ENCODE measurements around the gene CAVIN4.

Gene CAVIN4

DNA sequence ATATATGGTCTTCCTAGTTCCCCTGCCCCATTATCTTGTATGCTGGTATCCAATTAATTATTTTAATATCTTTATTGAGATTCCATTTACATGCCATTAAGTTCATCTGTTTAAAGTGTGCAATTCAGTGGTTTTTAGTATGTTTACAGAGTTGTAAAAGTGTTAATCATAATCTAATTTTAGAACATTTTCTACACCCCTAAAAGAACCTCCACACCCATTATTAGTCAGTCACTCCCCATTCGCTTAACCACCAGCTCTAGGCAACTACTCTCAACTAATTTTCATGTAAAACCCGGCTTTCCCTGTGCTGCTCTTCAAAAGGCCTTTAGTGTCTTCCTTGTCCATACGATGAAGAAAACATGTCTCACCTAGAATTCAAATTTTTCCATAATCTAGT, 20.8 kb upstream of the CAVIN4 start:
- TF ChIP-seq, protein P1, sequence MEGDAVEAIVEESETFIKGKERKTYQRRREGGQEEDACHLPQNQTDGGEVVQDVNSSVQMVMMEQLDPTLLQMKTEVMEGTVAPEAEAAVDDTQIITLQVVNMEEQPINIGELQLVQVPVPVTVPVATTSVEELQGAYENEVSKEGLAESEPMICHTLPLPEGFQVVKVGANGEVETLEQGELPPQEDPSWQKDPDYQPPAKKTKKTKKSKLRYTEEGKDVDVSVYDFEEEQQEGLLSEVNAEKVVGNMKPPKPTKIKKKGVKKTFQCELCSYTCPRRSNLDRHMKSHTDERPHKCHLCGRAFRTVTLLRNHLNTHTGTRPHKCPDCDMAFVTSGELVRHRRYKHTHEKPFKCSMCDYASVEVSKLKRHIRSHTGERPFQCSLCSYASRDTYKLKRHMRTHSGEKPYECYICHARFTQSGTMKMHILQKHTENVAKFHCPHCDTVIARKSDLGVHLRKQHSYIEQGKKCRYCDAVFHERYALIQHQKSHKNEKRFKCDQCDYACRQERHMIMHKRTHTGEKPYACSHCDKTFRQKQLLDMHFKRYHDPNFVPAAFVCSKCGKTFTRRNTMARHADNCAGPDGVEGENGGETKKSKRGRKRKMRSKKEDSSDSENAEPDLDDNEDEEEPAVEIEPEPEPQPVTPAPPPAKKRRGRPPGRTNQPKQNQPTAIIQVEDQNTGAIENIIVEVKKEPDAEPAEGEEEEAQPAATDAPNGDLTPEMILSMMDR (IDR thresholded peaks at IDR 0.05; ENCODE audit: low read depth, low read length): no peak
- H3K4me3 ChIP-seq (replicated peaks in 1 of 2; ENCODE audit: low read depth in 2 of 2, low read length in 2 of 2): no peak overlapping the region
- DNase-seq (ENCODE audit: low read depth in 2 of 2): no peak

- DNase-seq (ENCODE audit: low read depth in 2 of 2): no peak
- TF ChIP-seq, protein P1 (IDR thresholded peaks at IDR 0.05; ENCODE audit: low read depth, low read length): no peak
- no peak overlapping the region for H3K4me3 ChIP-seq (replicated peaks in 1 of 2; ENCODE audit: low read depth in 2 of 2, low read length in 2 of 2)
Measured at GRCh38 chr9:100561256-100561655, 16.6 kb upstream of the CAVIN4 start.

DNA sequence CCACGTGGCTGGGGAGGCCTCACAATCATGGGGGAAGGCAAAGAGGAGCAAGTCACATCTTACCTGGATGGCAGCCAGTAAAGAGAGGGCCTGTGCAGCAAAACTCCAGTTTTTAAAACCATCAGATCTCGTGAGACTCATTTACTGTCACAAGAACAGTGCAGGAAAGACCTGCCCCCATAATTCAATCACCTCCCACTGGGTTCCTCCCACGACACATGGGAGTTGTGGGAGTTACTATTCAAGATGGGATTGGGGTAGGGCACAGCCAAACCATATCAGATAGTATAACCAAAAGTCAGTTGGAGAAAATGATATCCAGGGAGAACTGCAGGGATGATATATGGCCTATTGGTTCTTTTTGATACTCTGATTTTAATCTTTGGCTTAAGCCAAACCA, 10.0 kb upstream of the CAVIN4 start:
- H3K4me3 ChIP-seq (replicated peaks in 1 of 2; ENCODE audit: low read depth in 2 of 2, low read length in 2 of 2): no peak overlapping the region
- TF ChIP-seq, protein P1 (IDR thresholded peaks at IDR 0.05; ENCODE audit: low read depth, low read length): no peak
- no peak for DNase-seq (ENCODE audit: low read depth in 2 of 2)

DNA sequence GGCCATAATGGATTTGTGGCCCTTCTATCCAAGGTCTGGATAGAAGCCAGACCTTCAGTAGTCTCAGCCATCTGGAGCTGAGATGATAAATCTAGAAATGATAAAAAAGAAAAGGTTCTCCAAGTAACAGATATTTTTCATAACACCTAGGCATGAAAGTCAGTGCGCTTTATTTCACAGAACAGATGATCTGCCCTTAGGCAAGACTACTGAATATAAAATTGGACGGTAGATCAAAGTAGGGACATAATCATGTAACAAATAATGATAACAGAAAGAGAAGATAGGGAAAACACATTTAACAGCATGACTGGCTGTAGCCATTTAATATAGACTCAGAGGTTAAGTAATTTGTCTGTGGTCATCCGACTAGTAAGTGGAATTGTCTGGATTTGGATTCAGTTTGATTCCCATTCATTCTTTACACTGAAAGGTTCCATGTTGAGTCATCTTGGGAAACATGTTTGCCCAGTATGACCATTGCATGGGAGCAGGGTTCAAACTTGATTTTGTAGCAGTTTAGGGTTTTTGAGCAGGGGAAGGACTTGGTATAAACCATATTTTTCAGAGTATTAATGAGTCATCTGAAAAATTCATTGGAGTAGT, 4.1 kb upstream of the CAVIN4 start:
- TF ChIP-seq, protein P1 (IDR thresholded peaks at IDR 0.05; ENCODE audit: low read depth, low read length): no peak
- no peak for DNase-seq (ENCODE audit: low read depth in 2 of 2)
- no peak overlapping the region for H3K4me3 ChIP-seq (replicated peaks in 1 of 2; ENCODE audit: low read depth in 2 of 2, low read length in 2 of 2)

DNA sequence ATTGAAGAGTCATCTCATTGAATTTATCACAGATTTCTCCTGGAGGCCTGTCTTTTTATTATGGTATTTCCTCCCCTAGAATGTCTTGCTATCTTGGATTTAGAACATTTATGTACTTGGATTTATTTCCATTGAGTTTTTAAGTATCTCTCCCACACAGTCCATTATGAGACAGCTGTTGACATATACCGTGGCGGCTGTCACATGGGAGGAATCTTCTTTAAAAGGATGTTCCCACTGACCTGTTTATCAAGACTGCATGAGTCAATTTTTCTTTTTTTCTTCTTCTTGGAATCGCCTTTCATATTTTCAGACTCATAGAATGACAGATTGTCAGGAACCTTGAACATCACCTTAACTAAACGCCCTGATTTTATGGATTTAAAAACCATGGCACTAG, 2.9 kb upstream of the CAVIN4 start:
- DNase-seq (ENCODE audit: low read depth in 2 of 2): no peak
- TF ChIP-seq, protein P1 (IDR thresholded peaks at IDR 0.05; ENCODE audit: low read depth, low read length): no peak
- no peak overlapping the region for H3K4me3 ChIP-seq (replicated peaks in 1 of 2; ENCODE audit: low read depth in 2 of 2, low read length in 2 of 2)

DNA sequence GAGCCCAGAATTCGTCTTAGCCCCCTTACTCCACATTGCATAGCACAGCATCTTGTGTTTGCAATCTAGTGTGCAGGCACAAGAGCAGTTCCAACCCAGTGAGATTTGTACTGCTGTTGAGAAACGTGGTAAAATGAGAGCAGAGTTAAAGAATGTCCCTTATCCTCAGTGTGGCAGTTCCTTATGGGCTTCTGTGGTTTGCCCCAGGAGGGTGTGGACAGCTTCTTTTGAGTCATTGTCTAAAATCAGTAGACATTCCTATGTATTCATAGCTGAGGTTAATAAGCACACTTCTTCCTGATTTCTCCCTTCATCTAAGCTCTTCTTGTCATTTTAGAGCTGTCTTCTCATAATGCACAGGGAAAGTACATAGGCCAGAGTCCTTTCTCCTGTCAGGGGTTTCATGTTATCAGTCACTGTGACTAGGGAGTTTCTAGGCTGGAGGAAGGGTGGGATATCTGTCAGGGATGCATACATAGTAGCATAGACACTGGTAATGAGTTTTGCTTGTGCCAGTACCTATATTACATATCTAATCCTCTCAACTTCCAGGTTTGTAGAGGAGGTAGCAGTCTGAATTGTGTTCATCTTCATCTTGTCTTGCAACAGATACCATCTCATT, 2.0 kb upstream of the CAVIN4 start:
- peak; percentile 58 to 78 for DNase-seq (ENCODE audit: low read depth in 2 of 2)
- TF ChIP-seq, protein P1 (IDR thresholded peaks at IDR 0.05; ENCODE audit: low read depth, low read length): no peak
- H3K4me3 ChIP-seq (replicated peaks in 1 of 2; ENCODE audit: low read depth in 2 of 2, low read length in 2 of 2): no peak overlapping the region

GRCh38 chr9:100578610-100579009, 731 bp downstream of the CAVIN4 start:
- H3K4me3 ChIP-seq (replicated peaks in 1 of 2; ENCODE audit: low read depth in 2 of 2, low read length in 2 of 2): no peak overlapping the region
- DNase-seq (ENCODE audit: low read depth in 2 of 2): no peak
- TF ChIP-seq, protein P1 (IDR thresholded peaks at IDR 0.05; ENCODE audit: low read depth, low read length): no peak

Measured in cardiac fibroblast (primary cell).